Activated CD8-positive, alpha-beta memory T cell treated with anti-CD3 and anti-CD28 coated beads for 1 hour (primary cell): ENCODE measurements around the gene PTPN6.

ENCODE experiments used
- DNase-seq, 2 donors: peaks; one replicate each; pipeline ENCODE4 v3.0.0-alpha.2; 2020; ENCODE audit warnings: low read depth in 1 of 2; ENCODE audit errors: extremely low read depth in 1 of 2

The PTPN6 gene

GRCh38 chr12:6938353-6939190 is 12.6 kb upstream of the PTPN6 start:
- no peak for DNase-seq

GRCh38 chr12:6939191-6939540 is 12.0 kb upstream of the PTPN6 start:
- no peak for DNase-seq

GRCh38 chr12:6941267-6941666 is 9.9 kb upstream of the PTPN6 start:
- DNase-seq = no peak

GRCh38 chr12:6941782-6942181 is 9.4 kb upstream of the PTPN6 start:
- DNase-seq = no peak

GRCh38 chr12:6942331-6942665 is 8.9 kb upstream of the PTPN6 start:
- no peak for DNase-seq

GRCh38 chr12:6943389-6943721 is 7.8 kb upstream of the PTPN6 start:
- no peak for DNase-seq

GRCh38 chr12:6943722-6944380 is 7.3 kb upstream of the PTPN6 start, which contains the start of the genes C12orf57 and RNU7-1:
Gene C12orf57, plus strand, starts transcription at chr12:6944022. Its CDS starts 100 bp downstream, at chr12:6944122.
Gene RNU7-1, plus strand, starts transcription at chr12:6943816.
- DNase-seq = no peak

- DNase-seq = peak; percentile 70 to 72
These were observed 6.6 kb upstream of the PTPN6 start for GRCh38 chr12:6944381-6945186.

GRCh38 chr12:6945613-6946012 is 5.5 kb upstream of the PTPN6 start:
- no peak for DNase-seq

GRCh38 chr12:6946033-6946919 is 4.9 kb upstream of the PTPN6 start:
- DNase-seq = no peak

- no peak for DNase-seq
These were observed 4.2 kb upstream of the PTPN6 start for GRCh38 chr12:6946920-6947374.

GRCh38 chr12:6947615-6948014 is 3.5 kb upstream of the PTPN6 start:
- no peak for DNase-seq

- DNase-seq = no peak
These were observed 2.1 kb upstream of the PTPN6 start for GRCh38 chr12:6948873-6949594.

GRCh38 chr12:6950401-6950801 is 755 bp upstream of the PTPN6 start:
- no peak for DNase-seq

- no peak for DNase-seq
These were observed 480 bp downstream of the PTPN6 start for GRCh38 chr12:6951551-6952120.

- DNase-seq = no peak
These were observed 1.1 kb downstream of the PTPN6 start for GRCh38 chr12:6952121-6952862.

- DNase-seq = no peak
These were observed 1.8 kb downstream of the PTPN6 start for GRCh38 chr12:6952863-6953441.

- DNase-seq = peak; percentile 73 to 74
These were observed 2.5 kb downstream of the PTPN6 start for GRCh38 chr12:6953442-6954315.
